AG09319 (cell line): Measurements from ENCODE around the gene FCHO1.

Experiments used
- DNase-seq: peaks from one replicate; pipeline ENCODE4 v3.0.0-alpha.2; 2010; ENCODE audit warnings: low read depth; ENCODE audit errors: extremely low read depth
- TF ChIP-seq, protein P1 (sequence below): IDR thresholded peaks from 2 replicates; pipeline ENCODE4 v1.5.1; 2011; ENCODE audit warnings: low read depth, mild to moderate bottlenecking, inconsistent platforms, low read length, moderate library complexity

The FCHO1 gene

GRCh38 chr19:17749912-17750317, 1.4 kb upstream of the FCHO1 start:
- TF ChIP-seq, protein P1, sequence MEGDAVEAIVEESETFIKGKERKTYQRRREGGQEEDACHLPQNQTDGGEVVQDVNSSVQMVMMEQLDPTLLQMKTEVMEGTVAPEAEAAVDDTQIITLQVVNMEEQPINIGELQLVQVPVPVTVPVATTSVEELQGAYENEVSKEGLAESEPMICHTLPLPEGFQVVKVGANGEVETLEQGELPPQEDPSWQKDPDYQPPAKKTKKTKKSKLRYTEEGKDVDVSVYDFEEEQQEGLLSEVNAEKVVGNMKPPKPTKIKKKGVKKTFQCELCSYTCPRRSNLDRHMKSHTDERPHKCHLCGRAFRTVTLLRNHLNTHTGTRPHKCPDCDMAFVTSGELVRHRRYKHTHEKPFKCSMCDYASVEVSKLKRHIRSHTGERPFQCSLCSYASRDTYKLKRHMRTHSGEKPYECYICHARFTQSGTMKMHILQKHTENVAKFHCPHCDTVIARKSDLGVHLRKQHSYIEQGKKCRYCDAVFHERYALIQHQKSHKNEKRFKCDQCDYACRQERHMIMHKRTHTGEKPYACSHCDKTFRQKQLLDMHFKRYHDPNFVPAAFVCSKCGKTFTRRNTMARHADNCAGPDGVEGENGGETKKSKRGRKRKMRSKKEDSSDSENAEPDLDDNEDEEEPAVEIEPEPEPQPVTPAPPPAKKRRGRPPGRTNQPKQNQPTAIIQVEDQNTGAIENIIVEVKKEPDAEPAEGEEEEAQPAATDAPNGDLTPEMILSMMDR, result no peak
- no peak for DNase-seq

DNA sequence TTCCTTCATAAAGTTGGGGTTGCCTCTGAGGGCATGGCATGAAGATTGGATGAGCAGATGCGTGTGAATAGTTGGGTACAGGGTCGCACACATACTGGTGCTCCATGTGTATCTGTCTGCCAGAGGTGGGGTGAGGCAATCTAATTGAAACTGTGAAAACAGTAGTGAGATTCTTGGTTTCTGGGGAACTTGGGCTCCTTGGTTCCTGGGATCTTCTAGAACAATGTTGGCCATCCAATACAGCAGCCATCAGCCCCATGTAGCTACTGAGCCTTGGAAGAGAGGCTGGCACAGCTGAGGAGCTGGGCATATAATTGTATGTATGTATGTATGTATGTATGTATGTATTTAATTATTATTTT, 616 bp downstream of the FCHO1 start:
- no peak for DNase-seq
- TF ChIP-seq, protein P1, result no peak

GRCh38 chr19:17752865-17753639, 1.8 kb downstream of the FCHO1 start:
- TF ChIP-seq, protein P1, result no peak
- DNase-seq, result no peak

- TF ChIP-seq, protein P1, result no peak
- no peak for DNase-seq
Observed at GRCh38 chr19:17753976-17754375, 2.7 kb downstream of the FCHO1 start.

DNA sequence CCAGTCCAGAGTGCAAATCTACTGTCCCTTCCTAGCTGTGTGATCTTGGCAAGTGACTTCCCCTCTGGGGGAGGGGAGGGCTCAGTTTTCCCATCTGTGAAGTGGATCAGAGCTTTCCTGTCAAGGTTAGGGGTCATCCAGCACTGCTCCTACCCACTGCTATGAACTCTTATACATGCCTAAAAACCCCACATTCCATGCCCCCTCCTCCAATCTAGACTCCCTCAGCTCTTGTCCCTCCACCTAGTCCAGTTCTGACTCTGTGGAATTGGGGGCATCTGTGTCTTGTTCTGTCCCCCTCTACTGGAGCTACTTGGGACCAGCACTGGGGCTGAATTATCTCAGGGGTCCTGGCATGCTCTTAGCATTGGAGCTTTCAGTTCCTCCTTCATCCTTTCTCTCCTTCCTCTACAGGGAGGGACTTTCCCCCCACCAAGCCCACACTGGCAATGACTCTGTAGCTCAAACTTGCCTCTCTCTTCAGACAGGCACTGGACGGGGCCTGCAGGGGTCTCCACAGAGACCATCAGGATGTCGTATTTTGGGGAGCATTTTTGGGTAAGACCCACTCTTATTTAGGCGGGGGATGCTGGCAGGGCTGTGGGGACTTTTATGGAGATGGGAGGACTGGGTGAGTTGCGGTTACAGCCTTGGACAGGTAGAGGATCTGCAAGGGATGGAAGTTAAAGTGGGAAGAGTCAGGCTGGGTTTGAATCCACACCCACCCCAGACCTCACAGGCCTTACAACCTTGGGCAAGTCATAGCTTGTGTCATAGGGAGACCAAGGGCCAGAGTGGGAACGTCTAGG, 3.6 kb downstream of the FCHO1 start:
- TF ChIP-seq, protein P1, result no peak
- no peak for DNase-seq

DNA sequence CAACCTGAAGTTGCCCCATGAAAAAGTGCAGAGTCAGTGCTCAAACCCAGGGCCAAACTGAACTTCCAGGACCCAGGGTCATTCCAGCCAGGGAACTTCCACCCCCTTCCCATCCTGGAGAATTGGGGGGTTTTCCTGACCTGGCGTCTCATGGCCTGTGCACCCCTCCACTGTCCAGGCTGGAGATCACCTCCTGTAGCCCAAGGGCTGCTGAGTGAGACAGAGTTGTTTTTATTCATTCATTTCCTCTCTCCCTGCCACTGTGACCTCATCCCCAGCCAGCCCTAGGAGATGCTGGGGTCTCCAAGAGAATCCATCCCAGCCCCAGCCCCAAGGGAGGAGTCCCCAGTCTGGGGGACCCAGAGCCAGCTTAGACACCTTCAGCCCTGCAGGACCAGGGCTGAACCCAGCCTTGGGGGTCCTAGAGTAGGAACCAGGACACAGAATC, 4.2 kb downstream of the FCHO1 start:
- TF ChIP-seq, protein P1, result no peak
- DNase-seq, result no peak

GRCh38 chr19:17755977-17756670, 4.8 kb downstream of the FCHO1 start:
- no peak for DNase-seq
- TF ChIP-seq, protein P1, result no peak
